Measurements from ENCODE around the gene SEZ6L.

DNA sequence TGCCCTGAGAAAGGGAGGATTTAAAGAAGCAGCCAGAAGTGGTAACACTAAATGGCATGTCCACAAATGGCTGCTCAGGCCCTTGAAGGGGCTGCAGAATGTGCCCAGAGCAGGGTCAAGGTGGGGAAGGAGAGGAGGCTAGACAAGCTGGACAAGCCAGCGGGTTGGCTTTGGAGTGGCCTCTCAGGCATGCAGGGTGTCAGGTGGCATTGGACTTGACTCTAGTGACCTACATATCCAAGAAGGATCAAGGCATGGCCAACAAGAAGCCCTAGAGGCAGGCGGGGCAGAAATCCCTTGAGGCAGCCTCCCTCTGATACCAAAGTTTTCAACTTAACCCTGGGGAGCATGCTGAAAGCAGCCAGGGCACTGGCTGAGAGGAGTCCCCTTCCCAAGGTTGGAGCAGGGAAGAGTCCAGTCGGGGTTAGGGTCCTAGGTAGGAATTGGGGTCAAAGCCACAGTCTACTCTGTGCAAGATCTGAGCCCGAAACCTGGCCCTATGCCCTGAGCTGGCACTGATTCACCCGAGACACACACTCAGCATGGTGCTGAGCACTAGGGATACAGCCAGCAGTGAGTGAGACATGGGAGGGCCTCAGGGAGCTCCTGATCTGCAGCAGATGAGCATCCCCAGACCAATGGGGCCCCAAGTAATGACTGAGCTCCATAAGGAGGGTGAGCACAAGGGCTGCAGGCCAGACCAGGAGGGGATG is 164.0 kb downstream of the SEZ6L start:
- TF ChIP-seq, protein P1, sequence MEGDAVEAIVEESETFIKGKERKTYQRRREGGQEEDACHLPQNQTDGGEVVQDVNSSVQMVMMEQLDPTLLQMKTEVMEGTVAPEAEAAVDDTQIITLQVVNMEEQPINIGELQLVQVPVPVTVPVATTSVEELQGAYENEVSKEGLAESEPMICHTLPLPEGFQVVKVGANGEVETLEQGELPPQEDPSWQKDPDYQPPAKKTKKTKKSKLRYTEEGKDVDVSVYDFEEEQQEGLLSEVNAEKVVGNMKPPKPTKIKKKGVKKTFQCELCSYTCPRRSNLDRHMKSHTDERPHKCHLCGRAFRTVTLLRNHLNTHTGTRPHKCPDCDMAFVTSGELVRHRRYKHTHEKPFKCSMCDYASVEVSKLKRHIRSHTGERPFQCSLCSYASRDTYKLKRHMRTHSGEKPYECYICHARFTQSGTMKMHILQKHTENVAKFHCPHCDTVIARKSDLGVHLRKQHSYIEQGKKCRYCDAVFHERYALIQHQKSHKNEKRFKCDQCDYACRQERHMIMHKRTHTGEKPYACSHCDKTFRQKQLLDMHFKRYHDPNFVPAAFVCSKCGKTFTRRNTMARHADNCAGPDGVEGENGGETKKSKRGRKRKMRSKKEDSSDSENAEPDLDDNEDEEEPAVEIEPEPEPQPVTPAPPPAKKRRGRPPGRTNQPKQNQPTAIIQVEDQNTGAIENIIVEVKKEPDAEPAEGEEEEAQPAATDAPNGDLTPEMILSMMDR (IDR thresholded peaks at IDR 0.05), result no peak
- TF ChIP-seq JUN (IDR thresholded peaks at IDR 0.05), result no peak
- TF ChIP-seq CHD4 (IDR thresholded peaks at IDR 0.05; ENCODE audit: borderline replicate concordance), result no peak
- TF ChIP-seq TP53 (CRISPR knock-in tag; IDR thresholded peaks at IDR 0.05), result no peak
- TF ChIP-seq KDM1A (IDR thresholded peaks at IDR 0.05; ENCODE audit: low read depth), result no peak
- TF ChIP-seq POLR2A (IDR thresholded peaks at IDR 0.05; ENCODE audit: low read length), result no peak
- no peak for TF ChIP-seq FOSL2 (IDR thresholded peaks at IDR 0.05)
- TF ChIP-seq FOSL2 (CRISPR knock-in tag; IDR thresholded peaks at IDR 0.05), result no peak
- TF ChIP-seq ESRRA (IDR thresholded peaks at IDR 0.05; ENCODE audit: borderline replicate concordance, low read length), result no peak
- TF ChIP-seq, protein P2, sequence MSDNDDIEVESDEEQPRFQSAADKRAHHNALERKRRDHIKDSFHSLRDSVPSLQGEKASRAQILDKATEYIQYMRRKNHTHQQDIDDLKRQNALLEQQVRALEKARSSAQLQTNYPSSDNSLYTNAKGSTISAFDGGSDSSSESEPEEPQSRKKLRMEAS (IDR thresholded peaks at IDR 0.05), result no peak

Data from A549 (cell line).